ENCODE results near the gene ACCS. TPM values are rescaled to one million over a fixed set of nuclear protein-coding genes. Genes with fewer than 3 reads are reported as not detected.

ACCS gene
- total RNA-seq, 2 donors from 2014 or later = 2.3 to 6.1 TPM

DNA sequence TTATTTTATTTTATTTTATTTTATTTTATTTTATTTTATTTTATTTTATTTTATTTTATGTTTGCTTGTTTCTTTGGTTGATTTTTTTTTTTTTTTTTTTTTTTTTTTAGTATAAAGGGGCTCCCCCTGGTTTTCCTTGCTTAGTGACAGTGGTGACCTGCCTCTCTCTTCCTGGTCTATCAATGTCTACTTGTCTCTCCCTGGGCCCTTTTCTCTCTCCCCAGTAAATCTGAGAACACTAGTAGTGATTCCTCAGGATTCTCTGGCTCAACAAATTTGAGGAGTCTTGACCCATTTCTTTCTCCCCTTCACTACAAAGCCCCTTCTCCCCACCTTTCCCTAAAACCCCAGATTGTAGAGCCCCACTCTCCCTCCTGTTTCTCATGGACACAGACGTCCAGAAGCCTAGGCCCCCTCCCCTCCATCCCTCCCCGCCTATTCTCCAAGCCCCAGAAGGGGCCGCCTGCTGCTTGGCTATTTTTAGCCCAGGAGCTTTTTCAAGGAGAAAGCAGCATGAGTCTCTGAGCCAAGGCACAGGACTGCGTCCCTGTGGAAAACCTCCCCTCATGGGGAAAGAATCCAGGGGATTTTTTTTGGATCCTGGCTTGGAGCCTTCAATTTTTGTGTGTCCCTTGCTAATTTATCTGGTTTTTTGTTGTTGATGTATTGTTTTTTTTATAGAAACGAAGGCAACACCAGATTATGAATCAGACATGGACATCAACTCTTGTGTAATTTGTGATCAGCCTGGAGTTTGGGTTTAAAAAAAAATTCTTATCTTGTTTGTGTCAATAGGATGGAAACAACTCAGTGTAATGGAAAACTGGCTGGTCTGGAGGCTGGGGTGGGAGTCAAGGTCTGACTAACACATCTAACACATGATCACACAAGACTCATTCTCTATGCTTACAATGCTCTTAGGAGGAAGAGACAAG, 35.8 kb upstream of the ACCS start:
- Histone ChIP-seq H3K9me3 (peaks cover 0 to 10% of the 10 kb centered on the region in 2 donors), H3K4me3 (no peak overlapping the region), H3K27me3 (no peaks in the 10 kb centered on the region), H3K4me1 (peaks cover 0 to 37% of the 10 kb centered on the region in 2 donors), H3K27ac (peak overlapping the region; percentile 79 to 81), H3K36me3 (no peaks in the 10 kb centered on the region)
- TF ChIP-seq, protein P1, sequence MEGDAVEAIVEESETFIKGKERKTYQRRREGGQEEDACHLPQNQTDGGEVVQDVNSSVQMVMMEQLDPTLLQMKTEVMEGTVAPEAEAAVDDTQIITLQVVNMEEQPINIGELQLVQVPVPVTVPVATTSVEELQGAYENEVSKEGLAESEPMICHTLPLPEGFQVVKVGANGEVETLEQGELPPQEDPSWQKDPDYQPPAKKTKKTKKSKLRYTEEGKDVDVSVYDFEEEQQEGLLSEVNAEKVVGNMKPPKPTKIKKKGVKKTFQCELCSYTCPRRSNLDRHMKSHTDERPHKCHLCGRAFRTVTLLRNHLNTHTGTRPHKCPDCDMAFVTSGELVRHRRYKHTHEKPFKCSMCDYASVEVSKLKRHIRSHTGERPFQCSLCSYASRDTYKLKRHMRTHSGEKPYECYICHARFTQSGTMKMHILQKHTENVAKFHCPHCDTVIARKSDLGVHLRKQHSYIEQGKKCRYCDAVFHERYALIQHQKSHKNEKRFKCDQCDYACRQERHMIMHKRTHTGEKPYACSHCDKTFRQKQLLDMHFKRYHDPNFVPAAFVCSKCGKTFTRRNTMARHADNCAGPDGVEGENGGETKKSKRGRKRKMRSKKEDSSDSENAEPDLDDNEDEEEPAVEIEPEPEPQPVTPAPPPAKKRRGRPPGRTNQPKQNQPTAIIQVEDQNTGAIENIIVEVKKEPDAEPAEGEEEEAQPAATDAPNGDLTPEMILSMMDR (IDR thresholded peaks at IDR 0.05) = no peak
- DNase-seq (ENCODE audit: low spot score) = peak; percentile 89

DNA sequence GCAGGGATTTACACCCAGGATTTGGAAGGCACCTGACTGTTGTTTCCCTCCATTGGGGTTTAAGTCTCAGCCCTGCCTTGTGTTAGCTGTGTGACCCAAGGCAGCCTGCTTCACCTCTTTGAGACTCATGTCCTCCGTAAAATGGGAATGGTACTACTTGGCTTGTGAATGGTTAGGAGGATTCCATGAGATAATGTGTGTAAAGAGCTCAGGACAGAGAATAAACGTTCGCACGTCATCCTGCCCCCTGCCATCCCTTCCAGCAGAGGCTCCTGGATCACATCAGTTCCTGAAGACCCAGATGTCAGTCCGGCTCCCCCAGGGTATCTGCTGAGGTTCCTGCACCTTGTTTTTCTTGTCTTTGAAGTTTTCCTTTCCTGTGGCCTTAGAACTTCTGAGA, 35.1 kb upstream of the ACCS start:
- no peak for DNase-seq (ENCODE audit: low spot score)
- TF ChIP-seq, protein P1 (IDR thresholded peaks at IDR 0.05) = no peak
- Histone ChIP-seq H3K4me3 (no peak overlapping the region), H3K27me3 (no peaks in the 10 kb centered on the region), H3K4me1 (peaks cover 0 to 37% of the 10 kb centered on the region in 2 donors), H3K36me3 (no peaks in the 10 kb centered on the region), H3K9me3 (peaks cover 0 to 2% of the 10 kb centered on the region in 2 donors), H3K27ac (peak overlapping the region; percentile 79 to 81)

DNA sequence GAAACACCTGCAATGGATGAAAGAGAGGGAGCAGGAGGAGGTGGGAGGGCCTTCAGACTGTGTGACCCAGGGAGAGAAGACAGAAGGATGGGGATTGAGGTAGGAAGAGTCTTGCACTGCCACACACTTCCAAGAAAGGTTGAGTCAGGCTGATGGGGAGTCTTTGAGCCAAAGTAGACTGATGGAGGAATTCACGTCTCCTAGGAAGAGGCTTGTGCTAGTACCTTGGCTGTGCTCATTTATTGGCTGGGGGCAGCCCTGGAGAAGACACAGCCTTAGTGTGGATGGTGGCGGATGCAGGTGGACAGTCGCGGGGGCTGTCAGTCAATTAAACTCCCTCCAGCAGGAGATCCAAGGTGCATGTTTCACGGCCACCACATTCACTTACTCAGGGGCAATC, 34.5 kb upstream of the ACCS start:
- no peaks in the 10 kb centered on the region for H3K9me3 ChIP-seq
- no peak overlapping the region for H3K4me3 ChIP-seq
- no peak for DNase-seq (ENCODE audit: low spot score)
- H3K27ac ChIP-seq = peak overlapping the region; percentile 79 to 81
- H3K4me1 ChIP-seq = peaks cover 0 to 37% of the 10 kb centered on the region in 2 donors
- H3K36me3 ChIP-seq = no peaks in the 10 kb centered on the region
- no peaks in the 10 kb centered on the region for H3K27me3 ChIP-seq
- TF ChIP-seq, protein P1 (IDR thresholded peaks at IDR 0.05) = no peak

DNA sequence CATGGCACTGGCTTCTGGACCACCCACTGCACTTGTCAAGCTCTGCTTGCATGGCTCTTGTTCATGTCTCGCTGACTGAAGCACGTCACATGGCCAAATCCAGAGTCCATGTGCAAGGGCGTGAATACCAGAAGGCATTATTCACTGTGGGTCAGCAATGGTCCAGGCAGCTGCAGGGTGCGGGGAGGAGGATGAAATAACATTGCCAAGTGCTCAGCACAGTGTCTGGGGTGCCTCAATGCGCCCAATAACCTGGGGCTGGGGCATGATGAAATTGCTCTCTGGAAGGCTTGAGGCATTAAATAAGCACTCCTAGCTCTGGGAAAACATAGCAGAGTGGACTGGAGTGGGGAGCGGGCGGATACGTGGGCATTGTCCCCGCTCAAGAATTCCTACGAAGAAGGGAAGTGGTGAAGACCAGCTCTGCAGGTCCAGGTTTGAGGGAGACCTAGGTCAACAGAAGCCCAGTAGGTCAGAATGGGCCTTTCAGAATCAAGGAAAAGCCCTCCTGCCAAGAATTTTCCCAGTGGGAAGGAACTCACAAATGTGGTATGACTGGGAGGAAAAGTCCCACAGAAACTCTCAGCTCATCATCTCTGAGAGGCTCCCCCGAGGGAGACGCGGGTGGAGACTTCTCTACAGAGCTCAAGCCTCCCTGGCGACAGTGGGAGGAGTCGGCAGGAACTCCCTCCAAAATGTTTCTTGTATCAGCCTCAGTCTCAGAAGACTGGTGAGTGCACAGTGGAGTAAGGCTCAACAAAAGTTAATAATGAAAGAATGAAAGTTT, 33.6 kb upstream of the ACCS start:
- DNase-seq (ENCODE audit: low spot score) = peak; percentile 87
- no peaks in the 10 kb centered on the region for H3K36me3 ChIP-seq
- peaks cover 0 to 43% of the 10 kb centered on the region in 2 donors for H3K4me1 ChIP-seq
- H3K27ac ChIP-seq = peak overlapping the region; percentile 79 to 81
- no peak overlapping the region for H3K4me3 ChIP-seq
- TF ChIP-seq, protein P1 (IDR thresholded peaks at IDR 0.05) = no peak
- H3K27me3 ChIP-seq = no peaks in the 10 kb centered on the region
- no peaks in the 10 kb centered on the region for H3K9me3 ChIP-seq

DNA sequence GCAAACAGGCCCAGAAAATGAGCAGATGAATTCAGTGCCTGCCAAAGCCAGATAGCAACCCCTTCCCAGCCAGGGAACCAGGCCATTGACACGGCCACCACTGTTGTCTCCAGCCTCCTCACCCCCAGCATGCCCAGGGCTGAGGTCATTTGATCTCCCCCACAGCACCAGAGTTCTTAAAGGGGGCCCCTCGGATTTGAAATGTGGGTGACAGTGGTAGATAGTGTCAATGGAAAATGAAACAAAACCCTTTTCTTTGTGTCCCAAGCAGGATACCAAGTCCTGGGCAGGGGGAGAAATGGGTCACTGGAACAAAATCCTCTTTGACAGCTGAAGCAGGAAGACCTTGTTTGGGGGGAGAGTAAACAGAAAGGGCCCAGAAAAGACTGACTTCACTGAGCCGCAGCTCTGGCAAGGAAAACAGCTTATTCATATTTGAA, 32.6 kb upstream of the ACCS start:
- no peaks in the 10 kb centered on the region for H3K9me3 ChIP-seq
- TF ChIP-seq, protein P1 (IDR thresholded peaks at IDR 0.05) = no peak
- no peak overlapping the region for H3K4me3 ChIP-seq
- H3K27me3 ChIP-seq = no peaks in the 10 kb centered on the region
- H3K36me3 ChIP-seq = no peaks in the 10 kb centered on the region
- peak overlapping the region; percentile 79 to 81 for H3K27ac ChIP-seq
- DNase-seq (ENCODE audit: low spot score) = no peak
- peaks cover 0 to 43% of the 10 kb centered on the region in 2 donors for H3K4me1 ChIP-seq
